ENCODE measurements around the gene FRRS1L. TPM values are rescaled to one million over a fixed set of nuclear protein-coding genes. Genes with fewer than 3 reads are reported as not detected.

FRRS1L gene
- total RNA-seq, 1 experiment from 2014 or later, result 1.0 TPM

- TF ChIP-seq ZNF425 (CRISPR knock-in tag; conservative IDR thresholded peaks at IDR 0.05) (no peak), FOXJ3 (CRISPR knock-in tag; IDR thresholded peaks at IDR 0.05; ENCODE audit: borderline replicate concordance) (no peak), CTCF (IDR thresholded peaks at IDR 0.05) (peak; percentile 35; the same call in 1 of the 2 replicates), NR3C1 (CRISPR knock-in tag; conservative IDR thresholded peaks at IDR 0.05; ENCODE audit: low read depth) (no peak), MAX (CRISPR knock-in tag; IDR thresholded peaks at IDR 0.05) (peak; percentile 47; the same call in 1 of the 2 replicates), HMGXB4 (CRISPR knock-in tag; IDR thresholded peaks at IDR 0.05) (0 out of 2 replicates have a peak, but pooled peaks have one; percentile 12), E2F1 (CRISPR knock-in tag; IDR thresholded peaks at IDR 0.05) (no peak), TCF7 (CRISPR knock-in tag; IDR thresholded peaks at IDR 0.05; ENCODE audit: low read depth) (no peak), ATF2 (CRISPR knock-in tag; IDR thresholded peaks at IDR 0.05; ENCODE audit: borderline replicate concordance, low read depth) (no peak)
These were observed 16.1 kb upstream of the FRRS1L start (continued) for GRCh38 chr9:109182940-109183798.

- no peaks in the 10 kb centered on the region for H3K9me3 Mint-ChIP-seq
- no peak overlapping the region for H3K4me3 Mint-ChIP-seq
- no peaks in the 10 kb centered on the region for H3K27me3 Mint-ChIP-seq (ENCODE audit: low read depth)
- TF ChIP-seq NFE2L1 (CRISPR knock-in tag; IDR thresholded peaks at IDR 0.05) (no peak), SOX15 (CRISPR knock-in tag; IDR thresholded peaks at IDR 0.05) (no peak), HMGXB4 (CRISPR knock-in tag; IDR thresholded peaks at IDR 0.05) (0 out of 2 replicates have a peak, but pooled peaks have one; percentile 24)
- POLR2A ChIA-PET, result interaction anchor here (0.6 to 1.3 kb wide), 3 partner anchors 16 to 228 kb away, joined by 3 to 9 read pairs (median 5); partner anchors contain the start of gene FRRS1L
- DNase-seq (ENCODE audit: low spot score) (no peak), ATAC-seq (no peak)
- H3K27ac Mint-ChIP-seq, result no peak overlapping the region
- H3K36me3 Mint-ChIP-seq, result no peaks in the 10 kb centered on the region
- CTCF ChIA-PET, result interaction anchor here (0.6 to 2.8 kb wide), 36 partner anchors 9 to 287 kb away, joined by 3 to 58 read pairs (median 4); partner anchors contain the start of gene FRRS1L
- H3K4me1 Mint-ChIP-seq, result peaks cover 3% of the 10 kb centered on the region; the same call in 1 of the 2 replicates
These were observed 15.5 kb upstream of the FRRS1L start for GRCh38 chr9:109182550-109182939.
